HepG2 (cell line): ENCODE data around the gene GRIK4. TPM values are rescaled to one million over a fixed set of nuclear protein-coding genes. Genes with fewer than 3 reads are reported as not detected.

ENCODE experiments used
- ATAC-seq: fragments of 200-7000 bp; cut with Tn5 transposase; 3 replicates; pipeline ENCODE4 v1.9.1; 2020; ENCODE audit warnings: mild to moderate bottlenecking, moderate library complexity
- BruUV-seq: library from RNA; stranded (reverse); fragments of 400-500 nt; replicated peaks from 2 replicates; lab custom pipeline; 2021; lab: Mats Ljungman, UMichigan
- CTCF ChIA-PET: fragments of 300-600 bp; formaldehyde crosslinking; extraction: SDS; loops from one replicate; lab custom pipeline; 2021; ENCODE audit warnings: low total read pairs, inconsistent platforms, low intra/inter-chr PET ratio; lab: Yijun Ruan, JAX
- POLR2A ChIA-PET: fragments of 350-600 bp; sonication (Branson Sonifier 250); formaldehyde crosslinking; loops from one replicate; lab custom pipeline; 2020; ENCODE audit warnings: antibody characterized with exemption, inconsistent platforms; lab: Yijun Ruan, JAX
- DNase-seq: peaks from one replicate; pipeline ENCODE4 v3.0.0-alpha.2; 2015; ENCODE audit warnings: low spot score
- FAIRE-seq: peaks from 3 replicates; lab custom pipeline; 2011; peaks lifted over from hg19 to GRCh38; lab: Jason Lieb, UNC
- H2AFZ ChIP-seq: one replicate; pipeline ENCODE4 v1.6.1; 2011; ENCODE audit warnings: low read length, inconsistent platforms
- H3K27ac ChIP-seq: fragments of 300-600 bp; 3 replicates; pipeline ENCODE4 v1.8.0; 2011; ENCODE audit warnings: mixed run types, mild to moderate bottlenecking, mixed read lengths, low read length, inconsistent platforms; ENCODE audit not compliant: insufficient read depth; ENCODE audit errors: extremely low read length
- H3K27me3 ChIP-seq, 2 experiments: fragments of 200-600 bp in 1 of 2; 2 replicates in 1 of 2; 3 replicates in 1 of 2; pipeline versions ENCODE4 v1.6.0 to v1.8.0; 2011; ENCODE audit warnings: low read length in 2 of 2, mild to moderate bottlenecking in 2 of 2, moderate library complexity in 2 of 2, inconsistent platforms in 1 of 2; ENCODE audit not compliant: insufficient read depth in 2 of 2, control insufficient read depth in 1 of 2
- H3K36me3 ChIP-seq, 2 experiments: fragments of 200-600 bp in 1 of 2; replicated peaks in 1 of 2; 2 replicates in 1 of 2; 3 replicates in 1 of 2; pipeline versions ENCODE4 v1.5.1 to v1.8.0; 2011; ENCODE audit warnings: low read length in 2 of 2, inconsistent platforms in 1 of 2; ENCODE audit not compliant: insufficient read depth in 2 of 2, control insufficient read depth in 1 of 2
- H3K4me1 ChIP-seq: 2 replicates; pipeline ENCODE4 v1.5.1; 2012; ENCODE audit warnings: low read length, inconsistent platforms; ENCODE audit not compliant: insufficient read depth
- H3K4me2 ChIP-seq: 2 replicates; pipeline ENCODE4 v1.6.0; 2011; ENCODE audit warnings: low read depth, low read length, inconsistent platforms
- H3K4me3 ChIP-seq, 3 experiments: fragments of 200-600 bp in 1 of 3; sonication (generic), shearing (Covaris generic) in 1 of 3; replicated peaks in 1 of 3; 2 replicates each; pipeline ENCODE4 v1.5.1; 2011 to 2016; ENCODE audit warnings: low read length in 3 of 3, inconsistent platforms in 2 of 3, low read depth in 2 of 3, mild to moderate bottlenecking in 2 of 3, control low read depth in 1 of 3, mixed read lengths in 1 of 3; ENCODE audit not compliant: insufficient read depth in 1 of 3
- H3K79me2 ChIP-seq: one replicate; pipeline ENCODE4 v1.6.1; 2011; ENCODE audit warnings: low read length, inconsistent platforms; ENCODE audit not compliant: insufficient read depth
- H3K9ac ChIP-seq: 2 replicates; pipeline ENCODE4 v1.6.0; 2011; ENCODE audit warnings: mild to moderate bottlenecking, low read depth, low read length, inconsistent platforms; ENCODE audit not compliant: insufficient read depth
- H3K9me3 ChIP-seq: 2 replicates; pipeline ENCODE4 v1.5.1; 2012; ENCODE audit warnings: mild to moderate bottlenecking, low read length
- H4K20me1 ChIP-seq: 2 replicates; pipeline ENCODE4 v1.6.0; 2011; ENCODE audit warnings: inconsistent platforms, mild to moderate bottlenecking, low read length, moderate library complexity; ENCODE audit not compliant: insufficient read depth
- ZMYM3 ChIP-seq: sonication (generic); formaldehyde crosslinking; IDR thresholded peaks from 2 replicates; pipeline ENCODE4 v1.5.1; 2020; ENCODE audit warnings: mild to moderate bottlenecking, missing genetic modification reagents
- ZNF280D ChIP-seq: sonication (generic); formaldehyde crosslinking; IDR thresholded peaks from 2 replicates; pipeline ENCODE4 v1.5.1; 2020; ENCODE audit warnings: mild to moderate bottlenecking, missing genetic modification reagents
- ZNF629 ChIP-seq: sonication (generic); formaldehyde crosslinking; conservative IDR thresholded peaks from 2 replicates; pipeline ENCODE4 v1.5.0; 2020; ENCODE audit warnings: missing genetic modification reagents
- WGBS: methylation state at CpG from one replicate; pipeline ENCODE4 v1.1.6; 2017; ENCODE audit warnings: low lambda C conversion rate; 5-methylcytosine and 5-hydroxymethylcytosine counted together
- in situ Hi-C: cut with HindIII; loops from 2 replicates; pipeline ENCODE4 v1.10.0; 2017; ENCODE audit warnings: low pct_unique_long_range_greater_than_20kb; ENCODE audit not compliant: extremely low pct_ligation_motif_present
- intact Hi-C: fragments of 100-400 bp; cut with micrococcal nuclease; formaldehyde crosslinking; loops from one replicate; pipeline ENCODE4 v1.10.0; 2022; ENCODE audit not compliant: unreplicated experiment
- polyA plus RNA-seq, 8 experiments: library from polyadenylated mRNA; depleted of rRNA in 3 of 8; stranded (reverse) in 7 of 8; unstranded in 1 of 8; fragments of >200 nt; fragmentation: Illumina TruSeq in 4 of 8; extraction: Trizol in 4 of 8; gene quantifications; 2 replicates each; pipeline versions ENCODE4 v1.2.1 to v1.2.3, GENCODE V29; 2011 to 2016; ENCODE audit warnings: low read depth in 4 of 8, missing spikeins in 1 of 8, mixed read lengths in 1 of 8; ENCODE audit not compliant: insufficient read depth in 1 of 8
- total RNA-seq, 5 experiments: library from RNA; depleted of rRNA; stranded (reverse); fragments of >200 nt; fragmentation: Illumina TruSeq; extraction: Trizol; gene quantifications; 2 replicates each; pipeline ENCODE4 v1.2.3, GENCODE V29; 2016; ENCODE audit warnings: low read depth in 1 of 5

The GRIK4 gene
- total and polyA plus RNA-seq, 2 of the 13 experiments (the other 11 are each of a cell fraction or from before 2014, with no cell fraction given) = 0.04 to 0.07 TPM

- ChIA-PET CTCF (no interaction called here), POLR2A (no interaction called here)
- no peak for FAIRE-seq
- Histone ChIP-seq H3K4me2 (no peak overlapping the region), H3K27me3 (peaks cover 6 to 68% of the 10 kb centered on the region in 2 experiments), H3K4me1 (peaks cover 16% of the 10 kb centered on the region), H3K9ac (no peak overlapping the region), H3K36me3 (no peaks in the 10 kb centered on the region), H3K27ac (no peak overlapping the region), H3K4me3 (no peak overlapping the region), H2AFZ (no peak overlapping the region), H3K9me3 (no peaks in the 10 kb centered on the region), H4K20me1 (no peaks in the 10 kb centered on the region), H3K79me2 (no peaks in the 10 kb centered on the region)
- 29% methylated on average over 7 of the region's 7 CpGs for WGBS
- 0 out of 2 replicates have a peak, but pooled peaks have one; percentile 16 for TF ChIP-seq ZMYM3
- no peak for TF ChIP-seq ZNF280D
- TF ChIP-seq ZNF629 (CRISPR knock-in tag) = peak; percentile 69
- in situ Hi-C loops (loop anchor here (10.0 kb wide), 1 partner anchor 290 kb away; no protein-coding TSS in a partner anchor), intact Hi-C loops (loop anchor here (10.0 kb wide), 2 partner anchors 290 to 410 kb away; no protein-coding TSS in a partner anchor)
- no TSS peak for BruUV-seq
- ATAC-seq = no peak
- DNase-seq = no peak
Measured at GRCh38 chr11:120515186-120515723, 3.7 kb downstream of the GRIK4 start.
